Measurements from ENCODE around the gene SFMBT1. TPM values are rescaled to one million over a fixed set of nuclear protein-coding genes. Genes with fewer than 3 reads are reported as not detected.

Gene SFMBT1
- total and polyA plus RNA-seq, 2 of the 4 experiments (the other 2 are of a cell fraction): 1.0 to 1.8 TPM

- Histone ChIP-seq H4K8ac (ENCODE audit: low read depth in 2 of 2, low read length in 2 of 2) (no peak overlapping the region), H3K9ac (ENCODE audit: low read depth, low read length) (no peak overlapping the region), H3K4me1 (ENCODE audit: control insufficient read depth, insufficient read depth, low read length) (no peaks in the 10 kb centered on the region), H3K27me3 (ENCODE audit: control insufficient read depth, insufficient read depth, low read length) (no peaks in the 10 kb centered on the region), H3K27ac (ENCODE audit: insufficient read depth, low read length) (no peak overlapping the region), H2BK20ac (ENCODE audit: low read depth, low read length) (no peak overlapping the region), H3K4ac (ENCODE audit: low read depth, low read length) (no peak overlapping the region), H2BK15ac (ENCODE audit: low read depth, low read length) (no peak overlapping the region), H3K79me1 (ENCODE audit: low read depth in 1 of 2, low read length in 2 of 2) (no peaks in the 10 kb centered on the region), H3K23ac (ENCODE audit: low read depth, low read length) (no peak overlapping the region), H3K9me1 (ENCODE audit: insufficient read depth, low read length) (no peaks in the 10 kb centered on the region; the same call in 1 of the 2 replicates), H3K36me3 (ENCODE audit: control insufficient read depth, insufficient read depth, low read length) (no peaks in the 10 kb centered on the region), H3K4me3 (ENCODE audit: insufficient read depth, low read depth, low read length) (no peak overlapping the region), H3K56ac (ENCODE audit: extremely low read depth, insufficient read depth, low read length) (no peak overlapping the region), H3K18ac (ENCODE audit: low read depth, low read length) (no peak overlapping the region), H3K14ac (replicated peaks; ENCODE audit: low read depth, low read length) (no peak overlapping the region), H4K91ac (ENCODE audit: insufficient read depth, low read depth, low read length) (no peak overlapping the region), H2AFZ (replicated peaks; ENCODE audit: low read length, poor library complexity) (no peak overlapping the region), H2BK120ac (ENCODE audit: low read depth, low read length) (no peak overlapping the region), H2AK9ac (replicated peaks; ENCODE audit: low read depth, low read length, poor library complexity) (no peak overlapping the region), H3K9me3 (ENCODE audit: control insufficient read depth, insufficient read depth, low read length) (no peaks in the 10 kb centered on the region), H2BK5ac (ENCODE audit: low read depth, low read length, poor library complexity, severe bottlenecking) (no peak overlapping the region), H2AK5ac (ENCODE audit: low read depth, low read length) (no peak overlapping the region), H3K4me2 (ENCODE audit: low read depth, low read length) (no peak overlapping the region), H4K20me1 (ENCODE audit: insufficient read depth, low read length) (no peaks in the 10 kb centered on the region), H4K5ac (ENCODE audit: low read depth, low read length) (no peak overlapping the region)
- DNase-seq (no peak), ATAC-seq (ENCODE audit: low read depth) (no peak)
- POLR2A ChIA-PET (ENCODE audit: unreplicated experiment): no interaction called here
- dilution Hi-C loops (cut with HindIII; ENCODE audit: low sequenced_read_pairs, unreplicated experiment): no loop called here
- intact Hi-C loops (cut with micrococcal nuclease): loop anchor here (1.0 kb wide), 1 partner anchor 13 kb away; no protein-coding TSS in a partner anchor
- no TSS peak for BruUV-seq (replicated peaks)
- CTCF ChIA-PET: interaction anchor here (0.6 kb wide), 1 partner anchor 40 kb away, joined by 3 read pairs; no protein-coding TSS in a partner anchor
- TF ChIP-seq MAZ (IDR thresholded peaks at IDR 0.05; ENCODE audit: borderline replicate concordance, low read depth, low read length) (no peak), RAD21 (IDR thresholded peaks at IDR 0.05; ENCODE audit: low read length) (no peak), FOS (IDR thresholded peaks at IDR 0.05; ENCODE audit: low read depth, low read length) (no peak), POLR2A (IDR thresholded peaks at IDR 0.05; ENCODE audit: low read depth, low read length) (no peak)
- in situ Hi-C loops (cut with MboI; ENCODE audit: low sequenced_read_pairs): no loop called here
- no CpG with 5 or more reads among the region's 3 CpGs for WGBS, 2 experiments (ENCODE audit: extremely low coverage in 2 of 2, insufficient read length in 1 of 2)
Observed at GRCh38 chr3:53005338-53005737, 40.5 kb downstream of the SFMBT1 start.

Data from IMR-90 (cell line).